Cerebellar cortex (tissue), 1 donor: ENCODE data around the gene PAQR5.
A peak's percentile ranks its signal among the peaks of the same experiment; 100 is the strongest.
"Not testable (repeated sequence)": the region's sequence is repeated elsewhere in the genome, so short reads cannot be mapped to it uniquely, and the experiment has no call there.

Experiments used
- DNase-seq: peaks from one replicate; pipeline ENCODE4 v3.0.0-alpha.2; 2015; ENCODE audit warnings: low spot score

PAQR5 gene

DNA sequence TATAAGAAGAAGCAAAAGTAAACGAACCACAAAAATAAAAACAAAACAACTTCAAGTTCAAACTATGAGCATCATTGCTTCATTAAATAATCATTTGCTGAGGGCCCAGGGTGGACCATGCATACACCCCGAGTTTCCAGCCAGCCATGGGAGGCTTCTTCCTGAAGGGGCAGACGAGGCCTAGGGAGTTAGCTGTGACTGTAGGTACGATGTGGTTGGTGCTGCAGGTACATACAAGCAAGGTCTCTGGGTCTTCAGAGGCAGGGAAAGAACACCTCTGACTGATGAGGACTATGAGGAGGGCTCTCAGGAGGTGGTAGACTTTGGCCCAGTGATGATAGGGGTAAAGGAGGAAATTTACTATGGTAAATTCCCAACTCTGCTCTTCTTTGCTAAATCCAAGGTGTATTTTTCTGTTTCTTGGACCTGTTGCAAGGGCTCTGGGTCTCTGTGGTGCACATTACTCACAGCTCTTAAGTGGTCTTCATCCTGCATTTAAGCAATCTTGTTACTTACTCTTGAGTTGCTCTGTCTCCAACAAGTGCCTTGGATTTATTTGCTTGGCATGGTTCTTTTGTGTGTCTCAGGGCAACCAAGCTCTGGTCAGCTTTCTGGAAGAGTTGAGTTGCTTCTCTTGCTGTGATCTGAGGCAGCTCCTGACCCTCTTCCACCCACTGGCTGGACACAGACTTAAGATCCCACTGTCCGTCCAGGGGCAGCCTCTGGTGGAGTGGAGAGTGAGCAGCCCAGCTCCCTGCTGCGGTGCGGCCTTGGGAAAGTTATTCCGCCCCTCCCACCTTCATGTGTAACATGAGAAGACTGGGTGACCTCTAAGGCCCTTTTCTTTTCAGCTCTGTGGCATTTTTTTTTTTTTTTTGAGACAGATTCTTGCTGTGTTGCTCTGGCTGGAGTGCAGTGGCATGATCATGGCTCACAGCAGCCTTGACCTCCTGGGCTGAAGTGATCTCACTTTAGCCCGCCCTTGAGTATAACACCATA lies 59.4 kb downstream of the PAQR5 start:
- no peak for DNase-seq

DNA sequence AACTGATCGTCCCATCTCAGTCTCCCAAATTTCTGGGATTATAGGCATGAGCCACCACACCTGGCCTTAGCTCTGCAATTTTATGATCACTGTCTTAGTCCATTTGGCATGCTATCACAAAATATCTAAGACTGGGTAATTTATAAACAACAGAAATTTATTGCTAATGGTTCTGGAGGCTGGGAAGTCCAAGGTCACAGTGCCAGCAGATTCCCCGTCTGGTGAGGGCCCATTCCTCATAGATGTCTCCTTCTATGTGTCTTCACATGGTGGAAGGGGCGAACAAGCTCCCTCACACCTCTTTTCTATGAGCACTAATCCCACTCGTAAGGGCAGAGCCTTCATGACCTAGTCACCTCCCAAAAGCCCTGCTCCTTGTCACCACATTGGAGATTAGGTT lies 60.1 kb downstream of the PAQR5 start:
- DNase-seq, result no peak

DNA sequence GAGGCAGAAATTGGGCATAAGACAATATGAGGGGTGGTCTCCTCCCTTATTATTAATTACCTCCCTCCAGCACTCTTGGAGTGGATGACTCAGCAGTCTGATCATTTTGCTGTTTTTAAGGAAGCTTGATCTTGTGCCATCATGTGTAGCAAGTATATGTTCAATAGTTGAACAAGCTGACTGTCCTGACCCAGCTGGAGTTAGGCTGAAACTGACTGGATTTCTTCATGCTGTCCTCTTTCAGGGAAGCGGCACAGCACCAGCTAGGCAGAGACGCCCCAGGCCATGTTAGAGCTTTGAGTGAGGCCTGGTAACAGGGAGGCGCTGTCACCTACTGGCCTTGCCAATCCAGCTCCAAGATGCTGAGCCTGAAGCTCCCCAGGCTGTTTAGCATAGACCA lies 61.0 kb downstream of the PAQR5 start:
- DNase-seq, result no peak

DNA sequence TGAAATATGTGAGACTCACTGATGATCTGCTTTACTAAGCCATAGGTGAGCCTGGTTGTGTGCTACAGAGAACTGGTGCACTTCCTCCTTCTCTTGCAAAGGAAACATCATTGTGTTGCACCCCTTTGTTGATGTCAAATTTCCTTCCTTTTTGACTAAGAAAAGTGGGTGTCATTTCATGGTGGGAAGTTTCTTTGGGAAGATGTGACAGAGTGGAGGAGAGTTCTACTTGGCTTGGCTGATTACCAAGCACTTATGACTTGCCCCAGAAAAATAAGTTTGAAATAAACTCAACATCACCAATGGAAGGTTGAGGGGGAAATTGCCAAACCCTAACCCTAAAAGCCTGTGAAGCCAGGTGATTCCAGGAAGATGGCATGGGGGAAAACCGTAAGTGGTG lies 61.9 kb downstream of the PAQR5 start:
- no peak for DNase-seq

DNA sequence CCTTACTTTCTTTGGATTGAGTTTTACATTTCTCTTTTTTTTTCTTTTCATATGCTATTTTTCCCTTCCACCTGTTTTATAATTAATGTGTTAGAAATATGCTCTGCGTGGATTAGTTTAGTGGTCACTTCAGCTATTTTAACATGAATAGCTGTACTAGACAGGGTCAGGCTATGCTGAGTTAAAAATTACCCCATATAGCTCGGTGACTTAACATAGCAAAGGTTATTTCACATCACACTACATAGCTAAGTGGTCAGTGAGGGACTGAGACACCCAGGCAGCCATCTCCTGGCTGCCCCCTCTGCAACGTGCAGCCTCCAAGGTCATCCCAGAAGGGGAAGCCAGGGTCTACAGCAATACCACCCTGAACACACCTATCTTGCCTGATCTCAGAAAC lies 68.5 kb downstream of the PAQR5 start:
- no peak for DNase-seq

DNA sequence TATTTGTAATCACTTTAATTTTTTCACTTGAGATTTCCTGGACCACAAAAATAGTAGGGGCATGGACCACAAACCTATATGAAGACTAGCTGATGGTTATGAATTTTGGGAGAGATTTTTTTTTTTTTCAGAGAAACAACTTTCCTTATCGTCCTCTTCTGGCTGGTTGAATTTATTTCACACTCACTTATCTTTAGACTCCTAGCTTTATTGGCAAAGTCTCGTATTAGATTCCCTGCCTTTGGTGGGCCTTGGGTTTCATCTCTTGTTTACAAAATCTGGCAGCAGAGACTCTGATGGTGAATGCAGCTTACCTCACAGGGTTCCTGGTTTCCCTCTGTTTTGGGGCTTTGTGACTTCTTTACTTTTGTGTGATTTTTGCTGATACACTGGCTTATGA lies 70.9 kb downstream of the PAQR5 start:
- DNase-seq, result no peak

DNA sequence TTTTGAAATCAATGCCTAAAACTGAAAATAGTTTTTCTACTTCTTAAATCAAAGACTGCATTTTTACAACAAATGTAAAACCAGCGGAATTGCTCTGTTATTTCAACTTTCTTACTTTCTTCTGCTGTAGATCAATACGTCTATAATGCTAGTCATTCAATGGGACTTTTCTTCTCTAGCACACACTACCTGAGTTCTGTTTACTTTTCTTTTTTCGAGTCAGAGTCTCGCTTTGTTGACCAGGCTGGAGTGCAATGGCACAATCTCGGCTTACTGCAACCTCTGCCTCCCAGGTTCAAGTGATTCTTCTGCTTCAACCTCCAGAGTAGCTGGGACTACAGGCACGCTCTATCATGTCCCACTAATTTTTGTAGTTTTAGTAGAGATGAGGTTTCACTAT lies 74.7 kb downstream of the PAQR5 start:
- DNase-seq, result no peak

DNA sequence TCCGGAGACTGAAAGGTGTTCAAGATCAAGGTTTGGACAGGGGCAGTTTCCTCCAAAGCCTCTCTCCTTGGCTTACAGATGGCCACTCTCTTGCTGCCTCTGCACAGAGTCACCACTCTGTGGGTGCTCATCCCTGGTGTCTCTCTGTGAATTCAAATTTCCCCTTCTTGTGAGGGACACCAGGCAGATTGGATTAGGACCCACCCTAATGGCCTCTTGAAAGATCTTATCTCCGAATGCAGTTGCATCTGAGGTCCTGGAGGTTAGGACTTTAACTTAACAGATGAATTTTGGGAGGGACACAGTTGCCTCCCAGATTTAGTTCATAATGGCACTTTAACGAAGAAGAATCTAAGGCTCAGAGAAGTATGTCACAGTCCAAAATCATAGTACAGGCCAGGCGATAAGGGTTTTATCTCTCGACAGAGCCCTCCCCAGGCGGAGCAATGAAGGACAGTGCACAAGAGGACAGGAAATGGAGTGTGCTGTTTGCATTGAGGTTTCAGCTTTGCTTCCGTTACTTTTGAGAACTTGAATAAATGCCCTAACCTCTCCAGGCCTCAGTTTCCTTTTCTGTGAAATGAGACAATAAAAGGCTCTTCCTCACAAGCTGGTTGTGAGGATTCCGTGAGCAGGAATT lies 76.6 kb downstream of the PAQR5 start:
- no peak for DNase-seq

DNA sequence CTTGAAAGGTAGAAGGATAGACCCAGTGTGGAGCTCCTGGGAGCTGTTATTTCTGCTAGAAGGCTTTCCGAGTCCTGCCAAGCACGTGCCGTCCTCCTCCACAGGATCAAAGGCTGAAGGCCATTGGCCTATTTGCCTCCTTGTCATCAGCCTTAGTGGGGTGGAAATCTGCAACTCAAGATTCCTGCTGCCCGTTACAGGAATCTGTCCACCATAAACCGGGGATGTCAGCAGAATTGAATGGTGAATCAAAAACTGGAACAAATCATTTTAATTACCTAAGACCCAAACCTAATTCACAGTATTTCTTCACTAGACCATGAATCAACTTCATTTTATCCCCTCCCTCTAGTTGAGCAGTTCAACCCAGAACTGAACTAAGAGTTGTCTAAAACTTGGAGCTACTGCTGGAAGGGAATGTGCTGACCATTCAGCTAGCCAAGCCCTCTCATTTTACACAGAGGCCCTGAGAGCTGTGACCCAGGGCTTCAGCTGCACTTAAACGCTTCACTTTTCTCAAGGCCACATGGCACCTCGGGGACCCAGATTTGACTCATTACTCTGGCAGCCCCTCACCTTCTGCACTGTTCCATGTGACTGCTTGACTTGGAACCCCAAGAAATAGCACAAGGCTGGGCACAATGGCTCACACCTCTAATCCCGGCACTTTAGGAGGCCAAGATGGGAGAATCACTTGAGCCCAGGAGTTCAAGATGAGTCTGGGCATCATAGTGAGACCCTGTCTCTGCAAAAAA lies 78.7 kb downstream of the PAQR5 start:
- no peak for DNase-seq

DNA sequence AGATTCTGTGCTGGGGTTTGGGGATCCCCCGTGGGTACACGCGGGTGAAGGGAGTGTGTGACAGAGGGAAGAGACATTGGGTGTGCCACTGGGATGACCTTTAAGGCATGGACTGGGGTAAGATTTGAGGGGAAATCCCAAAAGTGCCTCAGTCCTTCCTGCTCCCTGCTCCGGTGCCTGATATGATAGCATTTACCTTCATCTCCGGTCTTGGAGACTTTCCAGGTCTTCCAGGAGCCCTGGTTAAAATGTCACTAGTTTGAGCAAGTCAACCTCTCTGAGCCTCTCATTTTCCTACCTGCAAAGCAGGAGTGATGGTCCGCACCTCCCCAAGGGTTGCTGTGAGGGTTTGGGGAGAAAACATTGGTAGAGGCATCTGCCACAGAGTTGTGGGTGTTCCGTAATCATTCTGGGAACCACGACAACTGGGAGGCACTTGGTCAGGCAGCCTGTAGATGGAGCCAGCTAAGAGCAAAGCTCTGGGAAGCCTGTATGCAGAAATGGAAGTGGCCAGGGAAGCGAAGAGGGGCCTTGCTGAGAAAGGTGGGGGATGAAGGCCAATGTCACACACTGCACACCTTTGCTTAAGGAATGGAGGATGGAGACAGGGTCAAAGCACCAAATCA lies 81.5 kb downstream of the PAQR5 start:
- peak; percentile 19 for DNase-seq

DNA sequence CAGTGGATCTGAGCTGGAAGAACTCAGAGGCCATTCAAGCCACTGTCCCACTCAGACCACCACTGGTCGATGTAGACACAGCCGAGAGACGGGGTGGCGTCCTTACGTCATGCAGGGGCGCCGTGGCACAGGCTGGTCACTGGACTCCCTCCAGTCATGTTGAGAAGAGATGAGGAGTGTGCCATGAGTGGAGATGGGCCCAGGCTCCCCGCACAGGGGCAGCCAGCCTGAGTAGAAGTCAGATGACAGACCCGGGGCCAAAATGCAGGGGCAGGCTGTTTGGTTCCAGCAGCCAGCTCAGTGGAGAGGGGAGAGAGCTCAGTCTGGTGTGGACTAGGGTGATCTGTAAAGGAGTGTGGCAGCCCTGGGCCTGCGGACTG lies 82.0 kb downstream of the PAQR5 start:
- no peak for DNase-seq

DNA sequence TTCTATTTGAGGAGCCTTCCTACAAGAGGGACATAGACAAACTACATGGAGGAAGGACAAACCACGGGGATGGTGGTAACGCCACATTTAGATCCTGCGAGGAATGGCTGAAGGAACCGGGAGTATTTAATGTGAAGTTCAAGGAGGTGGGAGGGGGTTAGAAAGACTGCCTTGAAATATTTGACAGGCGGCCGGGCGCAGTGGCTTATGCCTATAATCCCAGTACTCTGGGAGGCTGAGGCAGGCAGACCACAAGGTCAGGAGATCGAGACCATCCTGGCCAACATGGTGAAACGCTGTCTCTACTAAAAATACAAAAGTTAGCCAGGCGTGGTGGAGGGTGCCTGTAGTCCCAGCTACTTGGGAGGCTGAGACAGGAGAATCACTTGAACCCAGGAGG lies 83.5 kb downstream of the PAQR5 start:
- DNase-seq, result not testable (repeated sequence)

DNA sequence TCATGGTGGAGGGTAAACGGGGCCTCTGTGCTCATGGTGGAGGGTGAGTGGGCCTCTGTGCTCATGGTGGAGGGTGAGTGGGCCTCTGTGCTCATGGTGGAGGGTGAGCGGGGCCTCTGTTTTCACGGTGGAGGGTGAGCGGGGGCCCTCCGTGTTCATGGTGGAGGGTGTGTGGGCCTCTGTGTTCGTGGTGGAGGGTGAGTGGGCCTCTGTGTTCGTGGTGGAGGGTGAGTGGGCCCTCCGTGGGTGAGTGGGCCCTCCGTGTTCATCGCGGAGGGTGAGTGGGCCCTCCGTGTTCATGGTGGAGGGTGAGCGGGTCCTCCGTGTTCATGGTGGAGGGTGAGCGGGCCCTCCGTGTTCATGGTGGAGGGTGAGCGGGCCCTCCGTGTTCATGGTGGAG lies 85.4 kb downstream of the PAQR5 start:
- not testable (repeated sequence) for DNase-seq

DNA sequence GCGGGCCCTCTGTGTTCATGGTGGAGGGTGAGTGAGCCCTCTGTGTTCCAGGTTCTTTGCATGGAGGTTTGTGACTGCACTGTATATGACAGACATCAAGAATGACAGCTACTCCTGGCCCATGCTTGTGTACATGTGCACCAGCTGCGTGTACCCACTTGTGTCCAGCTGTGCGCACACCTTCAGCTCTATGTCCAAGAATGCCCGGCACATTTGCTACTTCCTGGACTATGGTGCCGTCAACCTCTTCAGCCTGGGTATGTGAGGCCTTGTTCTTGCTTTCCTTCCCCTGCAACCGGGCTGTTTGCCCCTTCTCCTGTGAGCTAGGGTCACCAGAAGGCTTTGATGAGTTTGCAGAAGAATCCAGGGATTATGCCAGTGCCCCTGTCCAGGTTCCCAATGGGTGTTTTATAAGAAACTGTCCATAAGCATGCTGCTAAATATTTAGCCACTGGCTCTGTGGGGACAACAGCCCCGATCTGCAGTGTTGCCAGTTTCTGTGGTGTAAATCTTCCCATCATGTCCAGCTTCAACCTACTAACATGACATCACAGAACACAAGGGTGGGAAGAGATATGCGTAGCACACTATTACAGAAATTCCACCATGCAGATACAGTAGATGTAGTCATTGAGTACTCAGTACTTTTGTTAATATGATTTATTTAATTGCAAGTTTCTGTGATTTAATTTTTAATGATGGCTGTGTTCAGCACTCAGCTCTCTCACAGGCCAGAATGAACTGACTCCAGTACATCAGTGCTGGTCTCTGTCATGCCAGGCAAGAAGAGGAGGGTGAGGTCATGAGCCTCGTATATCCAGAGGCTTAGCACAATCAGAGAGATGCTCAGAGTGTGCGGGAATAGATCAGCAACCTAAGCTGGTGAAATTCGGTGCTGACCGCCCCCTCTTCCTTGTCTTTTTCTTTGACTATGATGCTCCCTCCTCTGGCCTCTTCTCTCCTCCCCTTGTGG lies 86.2 kb downstream of the PAQR5 start:
- no peak for DNase-seq

DNA sequence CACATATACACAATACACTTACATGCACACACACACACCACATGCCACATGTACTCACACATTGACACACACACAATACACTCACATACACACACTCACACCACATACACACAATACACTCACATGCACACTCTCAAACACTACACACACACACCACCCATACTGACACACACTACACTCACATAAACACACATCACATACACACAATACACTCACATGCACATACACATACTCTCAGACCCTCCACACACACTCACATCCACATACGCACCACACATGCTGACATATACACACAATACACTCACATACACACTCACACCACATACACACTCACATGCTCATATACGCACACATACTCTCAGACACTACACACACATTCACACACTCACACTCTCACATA lies 87.1 kb downstream of the PAQR5 start:
- DNase-seq, result no peak

DNA sequence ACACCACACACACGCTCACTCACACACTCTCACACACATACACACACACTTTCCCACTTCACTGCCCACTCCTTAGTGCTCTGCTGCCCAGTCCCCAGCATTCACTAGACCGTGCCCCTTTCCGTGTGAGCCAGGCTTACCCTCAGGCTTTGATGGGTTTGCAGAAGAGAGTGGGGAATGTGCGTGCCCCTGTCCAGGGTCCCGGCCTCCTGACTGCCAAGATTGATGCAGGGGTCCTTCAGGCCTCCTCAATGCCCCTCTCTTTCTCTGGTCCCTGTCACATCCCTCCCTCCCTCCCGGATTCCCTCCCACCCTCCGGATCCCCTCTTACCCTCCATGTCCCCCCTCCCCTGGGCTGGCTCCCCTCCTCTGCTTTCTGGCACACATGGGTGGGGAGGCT lies 87.6 kb downstream of the PAQR5 start:
- DNase-seq, result no peak

DNA sequence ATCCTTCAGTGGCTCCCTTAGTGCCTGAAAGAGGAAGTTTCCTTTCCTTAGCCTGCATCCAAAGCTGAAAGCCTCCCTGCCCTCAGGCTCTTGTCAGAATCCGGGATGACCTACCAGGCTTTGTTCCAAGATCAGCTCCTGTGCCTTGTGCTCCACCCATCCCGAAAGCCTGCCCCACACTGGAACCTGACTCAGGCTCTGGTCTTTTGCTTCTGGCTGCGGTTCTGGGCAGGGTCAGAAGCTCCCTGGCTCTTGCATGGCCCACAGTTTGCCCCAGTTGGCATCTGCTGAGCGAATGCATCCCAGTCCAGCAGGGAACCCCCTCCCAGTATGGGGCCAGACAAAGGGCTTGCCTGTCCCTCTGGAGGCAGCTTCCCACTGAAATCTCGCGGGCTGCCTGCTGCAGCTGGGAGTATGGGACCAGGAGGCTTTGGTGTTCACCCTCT lies 89.6 kb downstream of the PAQR5 start:
- no peak for DNase-seq

DNA sequence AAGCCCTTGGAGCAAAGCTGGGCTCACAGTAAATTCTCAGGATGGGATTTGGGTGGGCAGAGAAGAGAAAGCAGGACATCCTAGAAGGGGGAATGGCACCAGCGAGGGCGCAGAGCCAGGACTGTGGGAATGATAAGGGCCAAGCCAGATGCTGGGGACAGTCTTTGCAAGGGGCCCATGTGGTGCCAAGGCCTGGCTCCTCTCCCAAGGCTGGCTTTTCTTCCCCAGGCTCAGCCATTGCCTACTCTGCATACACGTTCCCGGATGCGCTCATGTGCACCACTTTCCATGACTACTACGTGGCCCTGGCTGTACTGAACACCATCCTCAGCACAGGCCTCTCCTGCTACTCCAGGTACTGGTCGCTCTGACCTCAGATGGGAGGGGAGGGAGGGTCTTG lies 90.7 kb downstream of the PAQR5 start:
- DNase-seq, result no peak

DNA sequence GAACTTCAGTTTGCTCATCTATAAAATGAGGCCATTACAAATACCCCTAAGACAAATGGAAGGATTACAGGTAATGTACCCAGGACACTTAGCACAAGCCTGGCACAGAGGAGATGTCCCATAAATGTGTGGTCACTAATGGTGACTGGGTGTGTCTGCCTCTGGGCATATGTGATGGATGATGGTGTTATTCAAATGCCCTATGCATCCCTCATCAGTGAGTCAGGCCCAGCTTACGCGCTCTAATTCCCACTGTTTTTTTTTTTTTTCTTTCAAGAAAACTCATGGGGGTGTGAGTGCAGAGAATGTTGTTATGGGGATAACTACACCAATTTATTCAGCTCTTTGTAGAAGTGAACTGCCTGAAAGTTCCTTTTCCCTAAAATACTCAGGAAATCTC lies 91.9 kb downstream of the PAQR5 start:
- DNase-seq, result no peak

DNA sequence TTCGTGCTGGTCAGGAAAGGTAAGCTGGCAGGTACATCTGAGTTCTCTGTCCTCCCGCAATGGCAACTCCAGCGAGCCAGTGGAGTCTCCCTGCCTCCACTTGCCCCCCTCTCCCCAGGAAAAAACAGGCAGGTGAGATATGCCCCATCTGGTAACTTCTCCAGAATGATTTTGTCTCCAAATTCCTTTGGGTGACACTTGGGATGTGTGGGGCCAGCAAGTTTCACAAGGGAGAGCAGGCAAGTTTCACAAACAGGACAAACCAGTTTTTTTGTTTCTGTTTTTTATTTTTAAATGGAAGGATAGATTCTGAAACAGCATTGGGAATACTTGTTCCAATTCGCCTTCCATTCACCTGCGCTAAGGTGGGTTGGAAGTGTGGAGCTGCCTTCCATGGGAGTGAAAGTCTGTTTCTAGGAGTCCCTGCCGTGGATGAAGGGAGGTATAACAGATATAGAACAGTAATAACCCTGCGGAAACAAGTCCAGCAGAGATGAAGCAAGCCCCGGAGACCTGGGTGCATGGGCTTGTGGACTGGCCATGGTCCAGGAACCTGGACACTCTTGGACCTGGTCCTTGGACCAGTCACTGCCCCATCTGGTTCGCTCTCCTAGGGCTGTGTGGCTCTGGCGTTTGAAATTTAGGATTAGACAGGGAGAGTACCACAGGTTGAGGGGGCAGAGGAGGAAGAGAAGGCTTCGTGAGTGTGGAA lies 92.5 kb downstream of the PAQR5 start:
- peak; percentile 70 for DNase-seq
